ENCODE results near the gene KBTBD2. TPM values are rescaled to one million over a fixed set of nuclear protein-coding genes. Genes with fewer than 3 reads are reported as not detected.

KBTBD2 gene
- 35.1 and 43.0 TPM in 2 replicates for total RNA-seq

DNA sequence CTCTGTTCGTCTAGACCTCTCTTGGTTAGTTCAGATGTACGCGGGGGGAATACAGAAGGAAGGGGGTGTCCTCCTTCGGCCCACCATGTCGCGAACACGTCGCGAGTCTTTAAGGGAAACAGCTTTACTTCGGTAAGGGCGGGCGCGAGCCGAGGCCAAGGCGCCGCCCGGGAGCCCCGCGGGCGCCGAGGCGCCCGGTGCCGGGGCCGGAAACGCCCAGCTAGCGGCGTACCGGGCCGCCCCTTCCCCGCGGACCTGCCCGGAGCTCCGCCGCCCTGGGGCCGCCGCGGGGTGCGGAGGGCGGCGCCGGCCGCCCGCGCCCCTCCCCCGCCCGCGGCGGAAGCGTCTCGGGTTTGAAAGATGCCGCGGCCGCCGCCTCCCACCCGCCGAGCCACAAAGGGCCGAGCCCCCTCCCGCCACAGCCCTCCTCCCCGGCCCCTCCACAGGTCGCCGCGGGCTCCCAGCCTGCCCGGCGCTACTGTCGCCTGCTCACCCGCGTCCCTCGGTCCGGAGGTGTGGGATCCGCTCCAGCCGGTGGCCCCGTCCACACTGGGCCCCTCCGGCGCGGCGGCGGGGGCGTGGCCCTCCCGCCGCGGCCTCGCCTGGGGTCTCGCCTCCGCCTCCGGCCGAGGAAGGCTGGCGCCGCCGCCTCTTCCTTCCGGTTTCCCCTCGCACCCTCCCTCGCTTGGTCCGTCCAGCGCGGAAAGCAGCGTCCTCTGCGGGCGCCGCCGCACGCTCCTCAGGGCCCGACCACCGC lies at the start of gene KBTBD2:
KBTBD2 (minus strand) TSS at position 718 of the 757 bp plus-strand sequence. CDS start 12,156 bp downstream, outside the sequence.

Other genes starting within 250 kb of the KBTBD2 start
- 296 and 300 TPM in 2 replicates for gene FKBP9, start 65.7 kb upstream of the KBTBD2 start, total RNA-seq
- 27.7 and 30.1 TPM in 2 replicates for gene NT5C3A, start 171.0 kb upstream of the KBTBD2 start, total RNA-seq
- gene RP9, start 217.6 kb upstream of the KBTBD2 start, total RNA-seq: 5.9 and 6.1 TPM in 2 replicates
- gene BBS9, start 237.8 kb upstream of the KBTBD2 start, total RNA-seq: 25.3 and 31.7 TPM in 2 replicates

Measured in articular chondrocyte of knee joint (primary cell).